Measurements from ENCODE around the gene TPK1.
"Not testable (repeated sequence)": the region's sequence is repeated elsewhere in the genome, so short reads cannot be mapped to it uniquely, and the experiment has no call there.

TPK1 gene

DNA sequence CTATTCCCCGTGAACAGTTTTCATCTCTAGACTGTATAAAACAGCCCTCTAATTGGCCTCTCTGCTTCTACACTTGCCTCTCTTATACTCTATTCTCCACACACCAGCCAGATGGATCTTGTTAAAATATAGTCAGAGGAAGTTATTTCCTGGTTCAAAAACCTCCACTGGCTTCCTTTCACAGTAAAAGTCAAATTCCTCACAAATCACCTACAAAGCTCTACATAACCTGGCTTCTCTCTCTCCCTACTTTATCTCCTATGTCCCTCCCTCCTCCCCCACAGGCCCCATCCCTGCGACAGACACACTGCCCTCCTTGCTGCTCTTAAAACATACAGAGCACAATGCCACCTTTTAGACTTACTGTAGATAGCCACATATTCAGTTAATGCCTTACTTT lies 60.1 kb downstream of the TPK1 start:
- no peak for DNase-seq

DNA sequence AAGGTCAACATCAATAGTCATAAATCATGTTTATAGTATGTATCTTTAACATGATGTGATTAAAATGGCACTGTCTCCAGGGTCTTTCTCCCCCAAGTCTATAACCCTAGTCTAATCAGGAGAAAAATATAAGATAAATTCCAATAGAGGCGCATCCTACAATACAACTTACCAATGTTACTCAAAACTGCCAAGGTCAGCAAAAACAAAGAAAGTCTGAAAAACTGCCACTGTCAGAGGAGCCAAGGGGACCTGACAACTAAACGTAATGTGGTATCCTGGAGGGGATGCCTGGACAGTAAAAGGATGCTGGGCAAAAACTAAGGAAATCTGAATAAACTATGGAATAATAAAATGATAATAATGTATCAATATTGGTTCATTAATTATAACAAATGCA lies 63.9 kb downstream of the TPK1 start:
- DNase-seq = no peak

DNA sequence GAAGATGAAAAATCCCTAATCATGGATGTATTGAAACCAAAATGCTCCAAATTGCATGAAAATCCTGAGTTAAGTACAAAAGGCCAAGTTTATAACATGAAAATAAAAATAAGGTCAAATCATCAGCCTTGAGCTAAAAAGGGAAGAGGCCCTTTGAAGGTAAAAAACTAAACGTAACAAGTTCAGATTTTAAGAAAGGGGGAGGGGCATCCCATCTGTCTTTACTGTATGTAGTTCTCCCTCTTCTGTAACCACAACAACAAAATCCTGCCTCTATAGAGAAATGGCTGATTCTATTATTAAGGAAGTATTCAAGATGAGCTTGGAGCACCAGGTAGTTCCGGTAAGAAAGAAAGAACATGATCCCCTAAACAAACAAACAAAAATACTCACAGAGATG lies 64.7 kb downstream of the TPK1 start:
- no peak for DNase-seq

DNA sequence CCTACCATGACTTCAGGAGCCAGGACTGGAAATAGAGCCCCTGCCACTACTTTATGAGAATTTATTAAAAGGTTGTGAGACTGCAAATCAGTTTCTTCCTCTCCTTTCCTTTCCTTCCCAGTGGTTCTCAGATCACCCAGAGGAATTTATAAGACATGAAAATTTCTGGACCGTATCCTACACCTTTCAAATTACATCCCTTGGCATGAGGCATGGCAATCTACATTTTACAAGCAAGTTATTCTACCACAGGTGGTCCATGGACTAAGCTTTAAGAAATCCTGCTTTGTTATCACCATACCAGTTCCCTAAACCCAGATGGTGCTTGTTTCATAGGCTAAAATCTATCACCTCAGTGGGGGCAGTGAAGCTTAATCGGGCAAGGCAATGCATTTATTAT lies 66.5 kb downstream of the TPK1 start:
- DNase-seq = no peak

DNA sequence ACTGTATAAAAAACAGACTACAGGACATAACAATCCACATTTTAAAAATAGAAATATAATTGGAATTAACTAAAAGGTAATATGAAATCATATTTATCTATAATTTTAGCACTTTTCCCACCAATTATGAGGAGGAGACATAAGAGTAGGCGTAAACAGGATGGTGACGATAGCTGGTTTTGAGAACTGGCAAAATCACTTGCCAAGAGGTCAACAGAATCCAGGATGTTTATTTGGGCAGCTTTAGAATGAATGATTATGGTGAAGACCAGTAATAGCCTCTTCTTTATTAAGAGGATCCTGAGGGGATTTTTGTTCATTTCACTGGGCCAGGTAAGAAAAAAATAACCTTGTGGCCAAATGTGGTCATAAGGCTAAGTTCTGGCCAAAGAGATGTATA lies 67.2 kb downstream of the TPK1 start:
- no peak for DNase-seq

DNA sequence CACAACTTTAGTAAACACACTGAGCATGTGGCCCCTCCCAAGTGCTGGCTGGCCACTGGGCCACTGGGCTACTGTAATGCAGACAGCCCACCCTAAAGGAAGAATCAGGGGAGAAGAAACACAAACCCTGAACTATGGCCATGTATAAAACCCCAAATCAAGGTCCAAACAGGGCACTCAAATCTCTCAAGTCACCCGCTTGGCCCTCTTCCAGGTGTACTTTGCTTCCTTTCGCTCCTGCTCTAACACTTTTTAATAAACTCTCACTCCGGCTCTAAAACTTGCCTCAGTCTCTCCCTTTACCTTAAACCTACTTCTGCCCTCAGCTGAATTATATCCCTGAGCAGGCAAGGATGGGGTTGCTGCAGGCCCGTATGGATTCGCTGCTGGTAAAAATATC lies 72.6 kb downstream of the TPK1 start:
- DNase-seq = no peak

DNA sequence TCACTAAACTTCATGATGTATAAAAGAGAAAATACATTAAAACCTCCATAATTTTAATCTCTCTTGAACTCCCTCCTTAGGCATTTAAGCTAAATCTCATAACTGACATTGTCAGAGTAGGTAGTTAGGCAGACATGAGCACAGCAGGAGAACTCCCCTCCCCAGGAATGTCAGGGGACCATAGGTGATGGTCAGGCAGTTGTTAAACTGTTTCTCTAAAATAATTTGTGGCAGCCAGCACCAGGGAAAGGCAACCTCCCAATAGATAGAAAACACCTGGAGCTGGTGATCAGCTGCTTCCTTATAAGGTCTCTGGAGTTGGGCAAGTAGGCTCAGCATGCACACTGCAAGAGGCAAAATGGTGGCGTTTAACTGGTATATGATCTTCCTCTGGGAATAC lies 73.0 kb downstream of the TPK1 start:
- no peak for DNase-seq

DNA sequence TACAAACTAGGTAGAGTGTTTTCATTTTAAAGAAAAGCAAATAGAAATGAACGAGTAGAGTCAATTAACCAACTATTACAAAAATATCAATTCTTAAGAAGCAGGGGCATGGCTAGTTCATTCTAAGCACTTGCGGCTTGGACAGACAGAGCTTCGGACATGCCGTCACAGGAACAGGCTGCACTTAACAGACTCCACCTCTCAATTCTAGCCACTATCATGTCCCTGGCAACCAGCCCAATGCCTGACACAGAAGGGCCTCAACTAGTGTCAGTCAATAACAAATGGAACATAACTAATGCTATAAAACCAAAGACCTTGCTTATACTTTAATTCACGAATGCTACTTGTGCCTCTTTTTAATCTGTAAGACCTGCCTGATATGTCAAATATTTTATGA lies 74.4 kb downstream of the TPK1 start:
- DNase-seq = no peak

DNA sequence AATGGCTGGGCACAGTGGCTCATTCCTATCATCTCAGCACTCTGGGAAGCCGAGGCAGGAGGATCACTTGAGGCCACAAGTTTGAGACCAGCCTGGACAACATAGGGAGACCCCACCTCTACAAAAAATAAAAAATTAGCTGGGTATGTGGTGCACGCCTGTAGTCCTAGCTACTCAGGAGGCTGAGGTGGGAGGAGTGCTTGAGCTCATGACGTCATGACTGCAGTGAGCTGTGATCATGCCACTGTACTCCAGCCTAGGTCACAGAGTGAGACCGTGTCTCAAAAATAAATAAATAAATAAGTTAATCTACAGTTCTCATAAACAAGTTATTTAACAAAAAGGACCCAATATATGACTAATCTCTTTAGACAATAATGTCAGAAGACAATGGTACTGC lies 76.2 kb downstream of the TPK1 start:
- DNase-seq = no peak

DNA sequence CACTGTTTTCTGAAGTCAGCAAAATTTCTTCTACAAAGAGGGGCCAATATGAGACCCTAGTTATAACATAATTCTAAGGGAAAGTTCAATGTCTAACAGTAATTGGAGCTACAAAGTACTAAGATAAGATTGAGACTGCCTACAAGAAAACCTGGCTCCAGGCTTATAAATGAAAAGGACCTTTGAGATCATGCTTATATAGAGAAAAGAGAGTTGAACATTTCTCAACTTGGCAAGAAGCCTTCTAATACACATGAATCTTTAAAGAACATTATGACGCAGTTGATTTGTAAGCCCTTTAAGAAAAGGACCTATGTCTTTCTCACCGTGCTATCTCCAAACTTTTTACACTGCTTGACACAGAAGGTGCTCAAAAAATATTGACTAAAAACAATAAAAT lies 87.9 kb downstream of the TPK1 start:
- DNase-seq = no peak

DNA sequence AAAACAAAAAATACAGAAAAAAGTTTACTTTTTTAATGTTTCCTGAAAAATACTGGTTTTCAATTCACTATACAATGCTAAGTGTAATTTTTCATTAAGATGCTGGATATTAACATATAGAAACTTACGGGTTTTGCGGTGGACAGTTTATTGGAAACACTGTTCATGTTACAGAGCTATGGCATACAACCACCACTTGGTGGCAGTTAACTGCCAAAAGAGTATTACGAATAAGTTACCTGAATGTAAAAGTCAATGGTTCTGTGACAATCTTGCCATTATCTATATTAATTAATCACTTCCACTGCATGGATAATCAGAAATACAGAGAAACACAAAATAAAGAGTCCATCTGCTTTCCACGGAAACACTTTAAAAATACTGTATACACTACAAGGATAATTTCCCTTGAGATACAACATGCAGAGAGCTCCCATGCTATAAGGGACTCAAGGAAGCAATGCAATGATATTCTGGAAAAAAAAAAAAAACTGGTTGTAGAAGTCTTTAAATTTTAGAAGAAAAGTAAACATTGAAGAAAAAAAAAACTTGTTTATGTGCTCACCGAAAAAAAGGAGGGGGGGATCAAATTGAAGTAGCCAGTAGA lies 97.0 kb downstream of the TPK1 start:
- peak; percentile 71 for DNase-seq

DNA sequence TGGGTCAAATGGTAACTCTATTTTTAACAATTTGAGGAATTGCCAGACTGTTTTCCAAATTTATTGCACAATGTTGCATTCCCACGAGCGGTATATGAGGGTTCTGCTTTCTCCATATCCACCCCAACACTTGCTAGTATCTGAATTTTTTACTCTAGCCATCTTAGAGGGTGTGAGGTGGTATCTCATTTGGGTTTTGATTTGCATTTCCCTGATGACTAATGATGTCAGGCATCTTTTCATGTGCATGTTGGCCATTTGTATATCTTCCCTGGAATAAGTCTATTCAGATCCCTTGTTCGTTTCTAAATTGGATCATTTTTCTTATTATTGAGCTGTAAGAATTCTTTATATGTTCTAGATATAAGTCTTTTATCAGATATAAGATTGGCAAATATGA lies 97.7 kb downstream of the TPK1 start:
- no peak for DNase-seq

DNA sequence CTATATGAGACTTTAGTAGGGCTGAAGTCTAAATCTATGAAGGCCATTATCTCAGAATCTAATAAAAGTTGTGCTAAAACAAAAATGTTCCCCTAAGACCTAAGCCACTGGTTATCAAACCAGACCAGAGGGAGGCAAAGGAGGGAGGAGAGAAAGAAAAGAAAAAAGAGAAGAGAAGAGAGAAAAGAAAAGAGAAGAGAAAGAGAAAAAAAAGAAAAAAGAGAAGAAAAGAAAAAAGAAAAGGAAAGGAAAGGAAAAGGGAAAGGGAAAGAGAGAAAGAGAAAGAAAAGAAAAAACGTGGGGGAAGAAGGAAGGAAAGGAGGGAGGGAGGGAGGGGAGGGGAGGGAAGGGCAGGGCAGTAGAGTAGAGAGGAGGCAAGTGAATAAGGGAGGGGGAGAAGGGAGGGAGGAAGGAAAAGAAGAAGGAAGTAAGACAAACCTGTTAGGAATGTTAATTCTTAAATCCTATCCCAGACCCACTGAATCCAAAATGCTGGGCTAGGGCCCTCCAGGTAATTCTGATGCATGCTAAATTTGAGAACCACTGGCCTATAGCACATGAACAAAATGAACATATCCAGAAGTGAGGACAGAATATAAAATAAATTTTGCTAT lies 98.9 kb downstream of the TPK1 start:
- DNase-seq = no peak

DNA sequence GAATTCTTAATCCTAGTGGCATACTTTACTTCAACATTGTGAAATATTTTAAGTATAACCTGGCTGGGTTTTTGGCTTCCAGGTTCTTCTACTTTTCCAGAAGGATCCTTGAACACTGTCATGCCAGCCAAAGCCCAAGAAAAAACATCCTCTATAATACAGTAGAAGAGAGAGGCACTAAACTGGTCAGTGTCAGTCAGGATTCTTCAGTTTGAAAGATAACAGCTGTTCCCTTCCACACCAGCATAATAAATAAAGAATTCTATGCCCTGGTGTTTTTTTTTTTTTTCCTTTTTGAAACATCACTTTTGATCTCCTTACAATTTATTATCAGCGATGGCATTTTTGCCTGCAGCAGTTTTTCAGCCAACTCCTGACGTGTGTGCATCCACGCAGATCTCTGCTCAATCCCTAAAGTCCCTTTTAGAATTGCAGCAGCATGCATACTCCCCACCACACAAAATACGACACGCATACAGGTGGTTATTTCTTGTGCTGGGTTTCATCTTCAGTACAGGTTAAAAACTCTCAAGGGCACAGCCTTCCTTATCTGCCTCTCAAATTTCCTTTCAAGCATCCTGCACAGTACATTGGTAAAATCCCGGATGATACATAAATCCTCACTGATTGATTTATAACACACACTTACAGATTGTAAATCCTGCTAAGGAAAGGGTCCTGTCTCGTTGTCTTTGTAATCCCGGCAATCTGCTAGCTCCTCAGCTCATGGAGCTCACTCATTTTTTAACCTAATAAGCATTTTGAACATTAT lies 100.2 kb downstream of the TPK1 start:
- no peak for DNase-seq

DNA sequence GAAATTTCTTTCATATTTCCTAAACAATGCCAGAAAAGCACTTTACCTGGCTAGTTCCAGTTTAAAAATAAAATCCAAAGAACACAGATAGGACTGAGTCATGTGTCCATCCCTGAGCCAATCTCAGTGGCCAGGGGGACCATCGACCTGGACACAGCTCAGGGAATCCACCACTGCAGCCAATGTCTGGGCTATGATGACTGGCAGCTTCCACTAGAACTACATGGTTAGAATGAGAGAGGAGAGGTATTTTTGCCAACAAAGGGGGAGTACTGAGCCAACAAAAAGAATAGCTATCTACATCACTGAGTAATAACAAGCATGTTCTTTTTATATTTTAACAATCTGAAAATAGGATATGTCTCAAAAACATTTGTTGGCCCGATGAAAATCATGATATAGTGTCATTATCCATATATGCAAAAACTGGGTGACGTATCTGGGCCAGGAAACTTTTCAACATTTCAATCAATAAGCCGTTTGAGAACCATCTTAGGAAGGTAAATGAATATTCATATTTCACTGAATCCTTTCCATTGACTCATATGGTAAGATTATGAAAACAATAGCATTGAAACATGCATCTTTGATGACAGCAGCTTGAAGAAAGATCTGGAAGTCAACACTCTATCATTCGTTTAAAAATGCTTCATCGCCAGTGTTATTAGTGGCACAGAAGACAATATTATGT lies 104.0 kb downstream of the TPK1 start:
- no peak for DNase-seq

DNA sequence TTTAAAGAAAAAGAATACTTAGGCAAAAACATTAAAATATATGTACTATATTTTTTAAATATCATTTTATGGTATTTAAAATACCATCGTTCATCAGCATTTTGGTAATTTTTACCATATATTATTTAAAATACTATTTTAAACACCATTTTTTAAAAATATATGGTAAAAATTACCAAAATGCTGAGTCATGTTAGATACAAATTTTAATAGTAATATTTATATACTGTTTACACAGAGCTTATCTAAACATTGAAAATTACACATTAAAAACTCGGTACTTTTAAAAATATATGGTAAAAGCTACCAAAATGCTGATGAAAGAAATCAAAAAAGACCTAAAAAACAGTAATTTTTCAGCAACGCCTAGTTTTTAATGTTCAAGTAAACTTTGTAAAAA lies 105.6 kb downstream of the TPK1 start:
- no peak for DNase-seq

DNA sequence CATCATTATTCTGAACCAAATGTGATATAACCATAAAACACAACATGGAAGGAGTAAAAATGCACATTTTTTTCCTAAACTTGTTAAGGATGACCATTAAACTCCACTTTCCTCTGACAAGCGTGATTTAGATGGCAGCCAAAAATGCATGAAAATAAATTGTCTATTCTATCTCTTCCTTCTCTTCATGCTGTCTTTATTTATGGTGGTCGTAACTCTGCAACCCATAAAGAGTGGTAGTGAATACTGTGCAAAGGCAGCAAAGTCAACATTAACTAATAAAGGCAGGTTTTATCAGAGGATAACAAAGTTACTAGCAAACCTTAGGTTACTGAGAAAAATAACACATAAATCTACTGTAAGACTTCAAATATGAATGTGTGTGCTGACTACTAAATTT lies 106.6 kb downstream of the TPK1 start:
- no peak for DNase-seq

DNA sequence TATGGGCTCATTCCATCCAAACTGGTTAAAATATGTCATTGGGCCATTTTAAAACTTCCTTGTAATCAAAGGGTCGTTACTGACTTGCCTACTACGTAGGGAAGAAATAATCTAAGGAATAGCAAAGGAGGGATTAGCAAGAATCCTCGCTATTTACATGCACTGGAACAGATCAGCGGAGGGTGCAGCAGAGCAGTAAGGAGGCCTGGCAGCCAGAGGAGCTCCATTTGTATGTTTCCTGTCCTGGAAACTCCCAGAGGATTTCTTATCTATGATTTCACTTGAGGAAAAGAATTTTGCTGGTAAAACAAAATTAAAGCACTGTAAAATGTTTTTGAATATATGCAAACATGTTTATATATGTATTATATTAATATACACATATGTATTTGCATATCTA lies 107.3 kb downstream of the TPK1 start:
- DNase-seq = no peak

DNA sequence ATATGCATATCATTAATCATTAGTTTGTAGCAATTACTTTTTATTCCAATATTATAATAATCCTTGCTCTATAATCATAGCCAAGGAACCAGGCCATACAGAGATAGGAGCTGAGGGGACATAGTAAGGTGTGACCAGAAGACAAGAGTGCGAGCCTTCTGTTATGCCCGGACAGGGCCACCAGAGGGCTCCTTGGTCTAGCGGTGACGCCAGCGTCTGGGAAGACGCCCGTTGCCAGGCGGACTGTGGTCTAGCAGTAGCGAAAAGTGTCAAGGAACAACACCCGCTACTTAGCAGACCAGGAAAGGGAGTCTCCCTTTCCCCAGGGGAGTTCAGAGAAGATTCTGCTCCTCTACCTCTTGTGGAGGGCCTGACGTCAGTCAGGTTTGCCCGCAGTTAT lies 109.0 kb downstream of the TPK1 start:
- not testable (repeated sequence) for DNase-seq

DNA sequence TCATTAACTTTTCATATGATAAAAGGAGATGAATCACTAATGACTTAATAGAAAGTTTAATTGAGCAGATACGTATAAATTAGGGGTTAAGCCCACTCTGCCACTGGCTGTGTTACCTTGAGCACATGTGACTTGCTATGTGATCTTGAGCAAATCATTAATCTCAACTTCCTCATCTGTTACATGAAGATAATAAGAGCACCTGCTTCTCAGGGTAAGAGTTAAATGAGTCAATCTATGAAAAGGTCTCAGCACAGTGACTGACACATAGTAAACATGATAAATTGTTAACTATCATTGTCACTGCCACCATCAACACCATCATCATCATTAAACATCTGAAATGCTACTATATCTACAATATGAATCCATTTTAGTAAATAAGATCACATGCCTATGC lies 110.8 kb downstream of the TPK1 start:
- peak; percentile 89 for DNase-seq

DNA sequence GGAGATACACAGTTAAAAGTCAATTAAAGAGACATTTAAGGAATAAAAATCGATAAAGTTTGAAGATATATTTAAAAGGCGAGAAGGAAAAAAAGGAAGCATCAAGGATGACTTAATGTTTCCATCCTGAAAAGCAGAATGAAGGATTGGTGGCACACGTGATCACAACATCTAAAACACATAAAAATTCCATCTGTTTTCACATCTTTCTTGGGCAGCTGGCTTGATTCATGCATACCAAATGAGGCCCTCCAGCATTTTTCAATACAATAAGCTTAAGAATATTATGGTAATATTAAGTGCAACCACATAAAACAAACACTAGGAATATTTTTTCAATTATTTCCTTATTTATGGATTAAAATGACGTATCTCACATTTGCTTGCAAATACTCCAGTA lies 112.6 kb downstream of the TPK1 start:
- DNase-seq = peak; percentile 12

DNA sequence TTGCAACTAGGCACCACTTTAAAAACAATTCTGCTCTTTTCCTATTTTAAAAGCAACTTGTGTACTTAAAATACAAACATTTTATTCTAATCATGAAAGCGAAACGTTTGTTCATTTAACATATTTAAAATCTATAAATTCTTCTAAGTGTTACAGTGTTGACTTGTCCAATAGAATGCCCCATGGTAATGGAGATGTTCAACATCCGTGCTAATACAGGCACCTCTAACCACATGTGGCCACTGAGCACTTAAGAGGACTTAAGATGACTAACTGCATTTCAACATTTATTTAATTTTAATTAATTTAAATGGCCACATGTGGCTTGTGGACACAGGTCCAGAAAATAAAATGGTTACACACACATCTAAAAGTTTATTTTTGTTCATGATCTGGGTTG lies 115.1 kb downstream of the TPK1 start:
- no peak for DNase-seq

DNA sequence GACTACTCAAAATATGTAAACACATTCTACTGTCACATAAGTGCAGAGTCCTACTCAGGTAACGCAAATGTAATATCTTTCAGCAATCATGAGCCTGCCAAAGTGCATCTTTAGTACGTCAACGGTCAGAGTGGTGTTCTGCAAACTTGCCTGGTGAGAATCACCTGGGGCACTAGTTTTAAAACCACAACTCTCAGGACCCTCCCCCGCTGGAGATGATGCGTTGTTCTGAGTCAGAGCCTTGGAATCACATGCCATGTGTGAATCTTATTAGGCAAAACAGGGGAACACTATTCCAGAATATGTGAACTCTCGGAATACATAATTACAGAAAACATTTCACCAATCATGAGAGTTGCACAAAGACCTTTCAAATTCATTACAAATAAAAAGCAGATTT lies 115.7 kb downstream of the TPK1 start:
- DNase-seq = no peak

DNA sequence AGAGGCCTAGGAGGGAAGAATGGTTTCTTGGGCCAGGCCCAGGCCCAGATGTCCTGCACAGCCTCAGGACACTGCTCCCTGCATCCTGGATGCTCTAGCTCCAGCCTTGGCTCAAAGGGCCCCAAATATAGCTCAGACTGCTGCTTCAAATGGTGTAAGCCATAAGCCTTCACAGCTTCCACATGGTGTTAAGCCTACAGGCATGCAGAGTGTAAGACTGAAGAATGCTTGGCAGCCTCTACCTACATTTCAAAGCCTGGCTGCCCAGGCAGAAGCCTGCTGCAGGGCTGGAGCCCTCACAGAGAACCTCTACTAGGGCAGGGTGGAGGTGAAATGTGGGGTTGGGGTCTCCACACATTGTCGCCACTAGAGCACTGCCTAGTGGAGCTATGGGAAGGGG lies 118.1 kb downstream of the TPK1 start:
- DNase-seq = no peak
